Suprapubic skin (tissue), 4 donors: ENCODE results near the gene SMC4. TPM values are rescaled to one million over a fixed set of nuclear protein-coding genes. Genes with fewer than 3 reads are reported as not detected.

ENCODE experiments used
- DNase-seq, 2 donors: peaks; one replicate each; pipeline ENCODE4 v3.0.0-alpha.2; 2019; ENCODE audit warnings: low spot score in 2 of 2
- H3K27ac ChIP-seq: fragments of 200-600 bp; sonication (generic); one replicate; pipeline ENCODE4 v1.5.1; 2019
- H3K27me3 ChIP-seq: fragments of 200-600 bp; sonication (generic); one replicate; pipeline ENCODE4 v1.5.1; 2019
- H3K36me3 ChIP-seq: fragments of 200-600 bp; sonication (generic); one replicate; pipeline ENCODE4 v1.5.1; 2019
- H3K4me1 ChIP-seq: fragments of 200-600 bp; sonication (generic); one replicate; pipeline ENCODE4 v1.5.1; 2019
- H3K4me3 ChIP-seq: fragments of 200-600 bp; sonication (generic); one replicate; pipeline ENCODE4 v1.5.1; 2019; ENCODE audit warnings: mild to moderate bottlenecking
- H3K9me3 ChIP-seq: fragments of 200-600 bp; sonication (generic); one replicate; pipeline ENCODE4 v1.5.1; 2019
- EP300 ChIP-seq: sonication (generic); formaldehyde crosslinking; IDR thresholded peaks from one replicate; pipeline ENCODE4 v1.6.1; 2017; ENCODE audit warnings: antibody characterized with exemption
- POLR2A ChIP-seq, 2 donors: fragments of 450-650 bp; IDR thresholded peaks; one replicate each; pipeline ENCODE4 v1.6.1; 2017; ENCODE audit warnings: antibody characterized with exemption in 2 of 2, mild to moderate bottlenecking in 2 of 2, moderate library complexity in 2 of 2
- POLR2AphosphoS5 ChIP-seq, 3 donors: sonication (generic); formaldehyde crosslinking; IDR thresholded peaks; one replicate each; pipeline ENCODE4 v1.6.1; 2017; ENCODE audit warnings: antibody characterized with exemption in 3 of 3
- WGBS: methylation state at CpG from one replicate; pipeline ENCODE4 v1.1.5; 2018; 5-methylcytosine and 5-hydroxymethylcytosine counted together
- total RNA-seq, 4 donors: library from RNA; depleted of rRNA; stranded (reverse); fragments of >200 nt; gene quantifications; one replicate each; pipeline ENCODE4 v1.1.0, GENCODE V29; 2016
- TF ChIP-seq, protein P1 (sequence below), 2 donors: fragments of 200-600 bp in 1 of 2; fragments of 450-650 bp in 1 of 2; sonication (generic) in 1 of 2; IDR thresholded peaks; one replicate each; pipeline ENCODE4 v1.5.1; 2016 to 2019; ENCODE audit warnings: antibody characterized with exemption in 2 of 2, mild to moderate bottlenecking in 1 of 2, moderate library complexity in 1 of 2

Gene SMC4
- total RNA-seq, 4 donors from 2014 or later, result 26.7 to 97.3 (median 28.1) TPM

DNA sequence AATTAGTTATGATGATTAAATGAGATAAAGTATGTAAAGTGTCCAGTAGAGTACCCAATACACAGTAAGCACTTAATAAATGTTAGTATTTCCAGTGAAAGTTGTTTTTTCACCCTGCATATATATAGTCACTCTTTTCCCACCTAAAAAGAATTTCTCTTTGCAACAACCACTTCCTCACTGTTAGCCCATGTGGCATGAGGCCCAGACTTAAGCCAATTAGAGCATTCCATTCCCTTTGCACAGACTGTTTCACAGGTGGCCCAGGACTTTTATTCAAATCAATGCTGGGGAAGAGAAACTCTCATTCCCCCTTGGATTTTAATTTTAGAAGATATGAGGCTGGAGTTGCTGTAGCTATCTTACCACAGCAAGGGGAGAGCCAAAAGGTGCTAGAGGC lies 4.2 kb upstream of the SMC4 start:
- Histone ChIP-seq H3K27me3 (no peaks in the 10 kb centered on the region), H3K9me3 (no peaks in the 10 kb centered on the region), H3K4me1 (peaks cover 9% of the 10 kb centered on the region), H3K27ac (no peak overlapping the region), H3K36me3 (no peaks in the 10 kb centered on the region), H3K4me3 (no peak overlapping the region)
- no peak for DNase-seq
- TF ChIP-seq POLR2AphosphoS5 (IDR thresholded peaks at IDR 0.05) (no peak), POLR2A (IDR thresholded peaks at IDR 0.05) (no peak), EP300 (no peak)
- TF ChIP-seq, protein P1, sequence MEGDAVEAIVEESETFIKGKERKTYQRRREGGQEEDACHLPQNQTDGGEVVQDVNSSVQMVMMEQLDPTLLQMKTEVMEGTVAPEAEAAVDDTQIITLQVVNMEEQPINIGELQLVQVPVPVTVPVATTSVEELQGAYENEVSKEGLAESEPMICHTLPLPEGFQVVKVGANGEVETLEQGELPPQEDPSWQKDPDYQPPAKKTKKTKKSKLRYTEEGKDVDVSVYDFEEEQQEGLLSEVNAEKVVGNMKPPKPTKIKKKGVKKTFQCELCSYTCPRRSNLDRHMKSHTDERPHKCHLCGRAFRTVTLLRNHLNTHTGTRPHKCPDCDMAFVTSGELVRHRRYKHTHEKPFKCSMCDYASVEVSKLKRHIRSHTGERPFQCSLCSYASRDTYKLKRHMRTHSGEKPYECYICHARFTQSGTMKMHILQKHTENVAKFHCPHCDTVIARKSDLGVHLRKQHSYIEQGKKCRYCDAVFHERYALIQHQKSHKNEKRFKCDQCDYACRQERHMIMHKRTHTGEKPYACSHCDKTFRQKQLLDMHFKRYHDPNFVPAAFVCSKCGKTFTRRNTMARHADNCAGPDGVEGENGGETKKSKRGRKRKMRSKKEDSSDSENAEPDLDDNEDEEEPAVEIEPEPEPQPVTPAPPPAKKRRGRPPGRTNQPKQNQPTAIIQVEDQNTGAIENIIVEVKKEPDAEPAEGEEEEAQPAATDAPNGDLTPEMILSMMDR (IDR thresholded peaks at IDR 0.05), result no peak

DNA sequence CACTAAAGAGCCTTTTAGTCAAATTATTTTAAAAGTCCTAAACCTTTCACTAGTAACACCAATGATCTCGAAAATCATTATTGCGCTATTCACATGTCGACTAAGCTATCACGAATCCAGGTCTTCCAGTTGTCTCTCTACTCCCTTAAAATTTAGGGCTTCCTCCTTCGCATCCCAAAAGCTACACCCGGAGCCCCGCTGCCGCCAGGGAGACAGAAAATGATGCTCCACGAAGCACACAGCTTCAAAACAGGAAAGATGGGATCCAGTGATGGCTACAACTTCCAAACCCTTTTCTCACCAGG lies 678 bp upstream of the SMC4 start:
- WGBS, result 0% methylated on average over 9 of the region's 9 CpGs
- Histone ChIP-seq H3K27ac (peak overlapping the region; percentile 88), H3K27me3 (no peaks in the 10 kb centered on the region), H3K4me3 (peak overlapping the region; percentile 68), H3K4me1 (peaks cover 37% of the 10 kb centered on the region), H3K9me3 (no peaks in the 10 kb centered on the region), H3K36me3 (no peaks in the 10 kb centered on the region)
- peak; percentile 8 for TF ChIP-seq EP300
- TF ChIP-seq POLR2AphosphoS5 (IDR thresholded peaks at IDR 0.05), result no peak
- no peak for DNase-seq

DNA sequence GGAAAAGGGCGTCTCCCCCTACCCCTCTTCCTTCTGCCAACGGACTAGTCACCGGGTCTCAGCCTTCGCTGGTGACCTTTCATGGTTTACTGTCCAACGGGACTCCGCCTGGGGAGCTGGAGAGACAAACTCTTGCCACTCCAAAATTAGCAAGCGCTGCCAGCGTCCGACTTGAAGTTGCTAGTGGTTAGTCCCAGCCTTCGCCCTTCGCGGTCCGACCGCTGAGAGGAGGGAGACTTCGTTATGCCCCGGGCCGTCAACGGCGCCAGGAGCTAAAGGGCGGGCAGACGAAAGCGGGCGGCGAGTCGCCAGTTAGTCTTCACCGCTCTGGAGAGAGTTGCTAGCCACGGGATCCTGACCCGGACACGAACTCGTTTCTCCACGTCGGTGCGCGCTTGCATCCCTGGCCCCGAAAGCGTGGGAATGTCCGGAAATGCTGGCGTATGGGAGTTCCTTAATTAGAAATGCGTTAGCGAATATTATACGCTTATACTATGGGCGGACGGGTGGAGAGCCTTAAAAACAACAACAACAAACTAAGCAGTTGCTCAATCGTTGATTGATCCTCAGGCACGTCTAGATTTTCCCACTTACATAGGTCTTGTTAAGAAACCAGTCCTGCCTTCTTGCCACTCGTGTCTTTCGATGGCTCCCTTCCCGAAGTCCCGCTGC lies 716 bp downstream of the SMC4 start:
- Histone ChIP-seq H3K36me3 (no peaks in the 10 kb centered on the region), H3K9me3 (no peaks in the 10 kb centered on the region), H3K27ac (peak overlapping the region; percentile 88), H3K27me3 (no peaks in the 10 kb centered on the region), H3K4me3 (peak overlapping the region; percentile 68), H3K4me1 (peaks cover 40% of the 10 kb centered on the region)
- WGBS, result under 1% methylated on average over 15 of the region's 49 CpGs
- TF ChIP-seq POLR2AphosphoS5 (IDR thresholded peaks at IDR 0.05) (peak in 1 of 3 donors; percentile 4), POLR2A (IDR thresholded peaks at IDR 0.05) (no peak), EP300 (no peak)
- TF ChIP-seq, protein P1 (IDR thresholded peaks at IDR 0.05), result no peak
- peak; percentile 79 to 81 for DNase-seq

DNA sequence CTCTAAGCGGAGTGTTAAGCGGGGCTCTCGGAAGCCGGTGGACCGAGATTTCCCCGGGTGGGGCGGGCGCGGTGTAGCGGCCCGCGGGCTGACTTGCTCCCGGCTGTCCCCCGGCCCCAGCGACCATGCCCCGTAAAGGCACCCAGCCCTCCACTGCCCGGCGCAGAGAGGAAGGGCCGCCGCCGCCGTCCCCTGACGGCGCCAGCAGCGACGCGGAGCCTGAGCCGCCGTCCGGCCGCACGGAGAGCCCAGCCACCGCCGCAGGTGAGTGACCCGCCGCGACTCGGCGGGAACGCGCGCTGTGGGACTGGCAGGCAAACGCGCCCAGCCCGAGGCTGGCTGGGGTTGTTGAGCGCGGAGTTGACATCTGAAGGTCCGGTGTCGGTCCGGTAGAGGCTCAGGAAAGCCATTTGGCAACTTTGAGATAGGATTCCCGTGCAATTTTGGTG lies 1.3 kb downstream of the SMC4 start:
- peak overlapping the region; percentile 88 for H3K27ac ChIP-seq
- peak; percentile 59 to 80 for DNase-seq
- H3K9me3 ChIP-seq, result no peaks in the 10 kb centered on the region
- 0% methylated on average over 8 of the region's 51 CpGs for WGBS
- H3K4me3 ChIP-seq, result peak overlapping the region; percentile 68
- no peaks in the 10 kb centered on the region for H3K27me3 ChIP-seq
- TF ChIP-seq, protein P1 (IDR thresholded peaks at IDR 0.05), result no peak
- no peak for TF ChIP-seq EP300
- TF ChIP-seq POLR2AphosphoS5 (IDR thresholded peaks at IDR 0.05), result no peak
- no peak for TF ChIP-seq POLR2A (IDR thresholded peaks at IDR 0.05)
- H3K36me3 ChIP-seq, result no peaks in the 10 kb centered on the region
- peaks cover 40% of the 10 kb centered on the region for H3K4me1 ChIP-seq

DNA sequence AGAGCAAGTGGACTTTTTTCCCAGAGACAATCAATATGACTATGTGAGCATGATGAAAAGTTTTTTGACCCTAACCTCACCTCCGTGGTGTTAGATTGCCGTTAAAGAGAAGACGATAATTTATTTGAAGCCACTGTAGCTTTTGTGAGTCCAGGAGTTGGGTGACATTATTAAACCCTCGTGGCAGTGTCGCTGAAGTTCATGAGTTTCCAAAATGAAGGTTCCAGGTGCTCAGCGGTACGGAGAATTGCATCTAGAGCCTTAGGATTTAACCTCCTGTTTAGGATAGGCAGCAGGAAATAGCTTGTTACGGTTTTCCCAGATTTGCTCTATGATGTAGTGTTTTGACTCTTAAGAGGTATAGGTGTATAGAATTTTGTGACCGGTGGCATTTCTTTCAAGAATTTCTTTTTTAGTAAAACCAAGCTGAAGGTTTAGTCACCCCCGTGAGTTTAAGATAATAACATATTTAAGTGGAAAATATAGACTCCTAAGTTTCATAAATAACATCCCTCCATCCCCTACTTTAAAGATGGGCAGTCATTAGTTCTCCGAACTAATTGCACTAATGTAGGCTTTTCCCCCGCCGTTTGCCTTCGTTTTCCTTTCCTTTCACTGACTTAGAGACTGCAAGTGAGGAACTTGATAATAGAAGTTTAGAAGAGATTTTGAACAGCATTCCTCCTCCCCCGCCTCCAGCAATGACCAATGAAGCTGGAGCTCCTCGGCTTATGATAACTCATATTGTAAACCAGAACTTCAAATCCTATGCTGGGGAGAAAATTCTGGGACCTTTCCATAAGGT lies 2.0 kb downstream of the SMC4 start:
- WGBS, result 15% methylated on average over 16 of the region's 16 CpGs
- Histone ChIP-seq H3K4me3 (peak overlapping the region; percentile 68), H3K4me1 (peaks cover 40% of the 10 kb centered on the region), H3K27me3 (no peaks in the 10 kb centered on the region), H3K36me3 (no peaks in the 10 kb centered on the region), H3K9me3 (no peaks in the 10 kb centered on the region), H3K27ac (no peak overlapping the region)
- TF ChIP-seq POLR2AphosphoS5 (IDR thresholded peaks at IDR 0.05) (no peak), EP300 (no peak), POLR2A (IDR thresholded peaks at IDR 0.05) (no peak)
- TF ChIP-seq, protein P1 (IDR thresholded peaks at IDR 0.05), result no peak
- no peak for DNase-seq
